ENCODE data around the gene MACROD2. TPM values are rescaled to one million over a fixed set of nuclear protein-coding genes. Genes with fewer than 3 reads are reported as not detected.

Gene MACROD2
- total RNA-seq, 1 donor from 2014 or later: 78.2 TPM

DNA sequence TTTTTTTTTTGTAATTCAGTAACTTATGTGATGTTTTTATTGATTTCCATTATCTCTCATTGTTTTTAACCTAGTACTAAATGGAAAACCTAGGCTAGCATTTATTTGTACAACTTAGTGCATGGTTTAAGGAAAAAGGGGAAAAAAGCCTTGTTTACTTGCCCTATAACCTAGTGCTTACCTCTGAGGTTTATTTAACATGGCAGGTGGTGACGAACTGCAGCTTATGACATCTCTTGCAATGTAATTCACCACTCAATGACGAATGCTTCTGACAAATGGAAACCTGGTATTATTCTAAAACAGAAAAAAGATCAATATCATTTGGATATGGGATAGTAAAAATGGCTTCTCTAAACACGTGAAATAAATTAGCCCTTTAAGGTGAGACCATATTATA is 960.7 kb downstream of the MACROD2 start:
- H3K4me3 ChIP-seq: no peak overlapping the region
- H3K36me3 ChIP-seq: no peaks in the 10 kb centered on the region
- no peak overlapping the region for H3K27ac ChIP-seq
- ATAC-seq: no peak
- no peaks in the 10 kb centered on the region for H3K4me1 ChIP-seq
- intact Hi-C loops (cut with DNase I): no loop called here
- H3K9me3 ChIP-seq: no peaks in the 10 kb centered on the region
- TF ChIP-seq, protein P1, sequence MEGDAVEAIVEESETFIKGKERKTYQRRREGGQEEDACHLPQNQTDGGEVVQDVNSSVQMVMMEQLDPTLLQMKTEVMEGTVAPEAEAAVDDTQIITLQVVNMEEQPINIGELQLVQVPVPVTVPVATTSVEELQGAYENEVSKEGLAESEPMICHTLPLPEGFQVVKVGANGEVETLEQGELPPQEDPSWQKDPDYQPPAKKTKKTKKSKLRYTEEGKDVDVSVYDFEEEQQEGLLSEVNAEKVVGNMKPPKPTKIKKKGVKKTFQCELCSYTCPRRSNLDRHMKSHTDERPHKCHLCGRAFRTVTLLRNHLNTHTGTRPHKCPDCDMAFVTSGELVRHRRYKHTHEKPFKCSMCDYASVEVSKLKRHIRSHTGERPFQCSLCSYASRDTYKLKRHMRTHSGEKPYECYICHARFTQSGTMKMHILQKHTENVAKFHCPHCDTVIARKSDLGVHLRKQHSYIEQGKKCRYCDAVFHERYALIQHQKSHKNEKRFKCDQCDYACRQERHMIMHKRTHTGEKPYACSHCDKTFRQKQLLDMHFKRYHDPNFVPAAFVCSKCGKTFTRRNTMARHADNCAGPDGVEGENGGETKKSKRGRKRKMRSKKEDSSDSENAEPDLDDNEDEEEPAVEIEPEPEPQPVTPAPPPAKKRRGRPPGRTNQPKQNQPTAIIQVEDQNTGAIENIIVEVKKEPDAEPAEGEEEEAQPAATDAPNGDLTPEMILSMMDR (IDR thresholded peaks at IDR 0.05): no peak
- no peaks in the 10 kb centered on the region for H3K27me3 ChIP-seq
- no peak for DNase-seq

DNA sequence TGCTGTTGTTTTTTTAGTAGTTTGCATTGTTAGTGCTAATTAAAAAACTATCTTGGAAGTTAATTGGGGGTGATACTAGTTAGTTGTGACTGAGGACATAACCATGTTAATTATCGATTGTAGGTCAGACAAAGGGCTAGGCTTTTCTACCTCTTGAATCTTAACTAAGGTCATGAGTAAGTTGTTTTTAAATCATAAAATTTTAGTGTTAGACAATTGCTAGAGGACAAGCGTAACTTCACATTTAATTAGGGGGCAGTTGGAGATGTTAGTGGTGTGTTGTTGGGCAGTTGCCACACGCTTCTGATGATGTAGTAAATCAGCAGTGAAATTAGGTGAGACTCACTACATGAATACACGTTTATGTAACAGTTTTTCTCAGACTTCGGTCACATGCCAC is 961.2 kb downstream of the MACROD2 start:
- TF ChIP-seq, protein P1 (IDR thresholded peaks at IDR 0.05): no peak
- ATAC-seq: no peak

DNA sequence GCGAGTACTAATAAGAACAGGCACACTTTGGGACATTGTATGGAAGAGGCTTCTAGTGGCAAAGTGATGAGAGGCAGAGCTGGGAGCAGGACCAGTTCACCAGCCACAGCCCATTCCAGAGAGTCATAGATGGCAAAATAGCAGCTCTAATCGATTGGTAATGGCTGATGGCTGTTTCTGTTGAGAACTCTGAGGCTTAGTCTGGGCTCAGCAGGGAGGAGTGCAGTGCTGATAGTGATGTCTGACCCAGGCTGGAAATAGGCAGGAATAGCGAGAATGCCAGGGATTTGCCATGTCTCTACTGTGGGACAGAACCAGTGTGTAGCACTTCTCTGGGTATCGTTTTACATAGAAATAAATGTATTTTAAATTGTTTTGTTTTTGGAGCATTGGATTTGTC is 962.1 kb downstream of the MACROD2 start:
- intact Hi-C loops (cut with DNase I): no loop called here
- DNase-seq (no peak), ATAC-seq (no peak)
- Histone ChIP-seq H3K27me3 (no peaks in the 10 kb centered on the region), H3K9me3 (no peaks in the 10 kb centered on the region), H3K27ac (no peak overlapping the region), H3K4me3 (no peak overlapping the region), H3K4me1 (no peaks in the 10 kb centered on the region), H3K36me3 (no peaks in the 10 kb centered on the region)
- TF ChIP-seq, protein P1 (IDR thresholded peaks at IDR 0.05): no peak

More for the DNA sequence above, 961.2 kb downstream of the MACROD2 start:
- intact Hi-C loops (cut with DNase I): no loop called here
- H3K9me3 ChIP-seq: no peaks in the 10 kb centered on the region
- H3K27me3 ChIP-seq: no peaks in the 10 kb centered on the region
- no peaks in the 10 kb centered on the region for H3K36me3 ChIP-seq
- H3K4me1 ChIP-seq: no peaks in the 10 kb centered on the region
- no peak overlapping the region for H3K27ac ChIP-seq
- no peak overlapping the region for H3K4me3 ChIP-seq
- no peak for DNase-seq

DNA sequence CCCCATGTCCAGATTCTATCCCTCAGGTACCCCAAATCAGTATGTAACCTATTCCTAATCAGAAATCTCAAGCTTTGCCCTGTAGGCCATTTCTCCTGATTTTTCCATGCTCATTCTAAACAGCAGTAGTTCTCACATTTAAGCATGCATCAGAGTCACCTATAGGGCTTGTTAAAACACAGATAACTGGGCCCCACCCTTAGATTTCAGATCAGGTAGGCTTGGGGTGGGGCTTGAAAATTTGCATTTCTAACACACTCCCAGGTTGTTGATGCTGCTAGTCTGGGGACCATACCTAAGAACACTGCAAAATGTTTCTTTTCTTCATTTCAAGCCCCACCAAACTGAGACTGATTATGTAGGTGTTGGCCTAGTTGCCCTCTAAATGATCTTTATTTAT is 963.3 kb downstream of the MACROD2 start:
- Histone ChIP-seq H3K4me1 (no peaks in the 10 kb centered on the region), H3K36me3 (no peaks in the 10 kb centered on the region), H3K27ac (no peak overlapping the region), H3K9me3 (no peaks in the 10 kb centered on the region), H3K4me3 (no peak overlapping the region), H3K27me3 (no peaks in the 10 kb centered on the region)
- intact Hi-C loops (cut with DNase I): no loop called here
- DNase-seq (no peak), ATAC-seq (no peak)
- TF ChIP-seq, protein P1 (IDR thresholded peaks at IDR 0.05): no peak

DNA sequence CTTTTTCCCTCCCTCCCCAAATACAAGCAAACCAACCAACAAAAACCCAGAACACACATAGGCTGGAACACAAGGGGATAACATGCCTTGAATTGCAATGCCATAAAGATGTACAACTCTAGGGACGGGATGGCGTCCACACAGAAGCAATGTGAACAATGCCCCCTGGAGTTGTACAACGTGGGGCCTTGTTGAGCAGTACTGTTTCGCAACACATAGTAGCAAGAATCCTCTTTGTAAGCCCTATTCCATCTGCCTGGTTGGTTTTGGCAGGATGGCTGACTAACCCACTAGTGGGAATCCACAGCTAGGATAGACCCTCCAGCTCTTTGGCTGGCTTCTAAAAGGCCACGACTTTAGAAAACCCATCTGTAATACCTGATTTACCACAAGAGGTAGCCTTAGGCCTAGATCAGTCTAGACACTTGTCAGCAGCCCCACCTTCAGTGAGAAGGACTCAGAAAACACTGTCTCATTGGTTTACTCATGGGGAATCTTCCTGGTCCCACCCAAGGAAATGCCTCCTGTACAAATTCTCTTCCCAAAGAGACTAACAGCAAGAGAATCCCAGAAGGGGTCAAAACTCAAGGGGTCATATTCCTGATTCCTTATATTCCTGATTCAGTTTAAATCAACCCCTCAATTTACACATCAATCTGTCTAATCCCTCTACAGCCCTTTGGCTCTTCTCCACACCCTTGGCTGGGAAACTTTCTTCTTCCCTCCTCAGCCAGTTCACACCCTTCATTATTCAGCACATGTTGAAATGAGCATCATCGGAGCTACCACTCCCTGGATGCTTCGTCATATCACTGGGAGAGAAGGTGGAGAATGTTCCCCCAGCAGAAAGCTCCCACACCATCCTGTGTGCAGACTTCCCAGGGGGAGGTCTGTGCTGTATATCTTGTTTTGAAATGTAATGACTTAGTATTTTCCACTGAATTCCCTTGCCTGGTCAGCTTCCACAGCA is 964.5 kb downstream of the MACROD2 start:
- intact Hi-C loops (cut with DNase I): no loop called here
- TF ChIP-seq, protein P1 (IDR thresholded peaks at IDR 0.05): no peak
- Histone ChIP-seq H3K27me3 (no peaks in the 10 kb centered on the region), H3K27ac (no peak overlapping the region), H3K4me3 (no peak overlapping the region), H3K36me3 (no peaks in the 10 kb centered on the region), H3K4me1 (no peaks in the 10 kb centered on the region), H3K9me3 (no peaks in the 10 kb centered on the region)
- DNase-seq (no peak), ATAC-seq (no peak)

Data from upper lobe of right lung (tissue), 1 donor.